T1000 (cell line): ENCODE results near the gene NFAM1.

Experiments used
- DNase-seq: peaks from one replicate; lab custom pipeline; 2025; ENCODE audit warnings: mixed read lengths; lab: John Stamatoyannopoulos, UW

Gene NFAM1

DNA sequence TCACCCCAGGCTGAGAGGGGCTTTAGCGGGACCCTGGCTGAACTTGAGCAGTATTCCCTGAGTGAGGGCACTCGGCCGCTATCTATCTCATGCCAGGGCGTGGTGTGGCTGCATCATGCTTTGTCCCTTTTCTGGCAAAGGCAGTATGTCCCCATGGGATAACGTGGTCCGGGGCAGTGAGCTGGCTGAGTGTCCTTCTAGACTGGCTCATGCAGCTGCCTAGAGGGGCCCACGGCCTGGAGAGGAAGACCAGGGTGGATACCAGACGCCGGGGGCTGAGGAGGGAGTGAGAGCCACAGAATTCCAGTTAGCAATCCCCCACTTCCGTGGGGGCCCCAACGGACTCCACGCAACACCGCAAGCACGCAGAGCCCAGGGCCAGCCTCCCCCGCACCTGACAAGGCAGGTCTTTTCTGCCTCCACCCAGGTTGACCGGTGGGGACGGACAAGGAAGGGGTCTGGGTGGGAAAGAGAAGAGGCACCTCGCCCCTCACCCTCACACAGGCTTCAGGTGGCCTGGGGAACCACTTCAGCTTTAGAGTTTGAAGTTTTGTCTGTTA lies 15.5 kb downstream of the NFAM1 start:
- no peak for DNase-seq

DNA sequence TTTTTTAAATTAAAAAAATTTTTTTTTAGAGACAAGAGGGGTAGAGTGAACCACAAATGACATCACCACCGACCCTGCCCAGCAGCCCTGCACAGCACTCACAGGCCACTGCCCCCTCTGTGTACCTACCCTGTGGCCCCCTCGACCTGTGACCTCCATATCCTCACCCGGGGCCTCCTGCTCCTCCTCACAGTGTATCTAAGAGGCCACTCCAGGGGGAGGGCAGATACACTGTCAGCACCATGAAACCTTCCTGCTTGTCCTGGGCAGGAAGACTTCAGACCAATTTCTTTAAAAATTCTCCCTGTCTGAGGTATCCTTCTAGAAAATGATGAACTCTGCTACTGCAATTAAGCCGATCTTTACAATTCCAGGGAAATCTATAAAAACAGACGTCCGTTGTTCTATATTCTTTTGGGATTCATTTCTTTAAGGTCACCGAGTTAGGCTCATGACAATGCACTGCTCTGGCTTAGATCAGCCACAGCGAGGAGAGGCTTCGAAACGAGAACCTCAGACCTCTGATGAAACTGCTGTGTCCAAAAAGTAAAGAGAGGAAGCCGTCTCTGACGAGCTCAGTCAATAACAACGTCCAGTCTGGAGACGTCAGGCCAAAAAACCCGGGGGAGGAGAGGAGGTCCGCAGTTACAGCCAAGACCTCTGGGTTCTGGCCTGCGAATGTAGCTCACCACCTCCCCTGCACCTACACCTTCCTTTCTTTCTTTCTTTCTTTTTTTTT lies 17.5 kb downstream of the NFAM1 start:
- DNase-seq: no peak

DNA sequence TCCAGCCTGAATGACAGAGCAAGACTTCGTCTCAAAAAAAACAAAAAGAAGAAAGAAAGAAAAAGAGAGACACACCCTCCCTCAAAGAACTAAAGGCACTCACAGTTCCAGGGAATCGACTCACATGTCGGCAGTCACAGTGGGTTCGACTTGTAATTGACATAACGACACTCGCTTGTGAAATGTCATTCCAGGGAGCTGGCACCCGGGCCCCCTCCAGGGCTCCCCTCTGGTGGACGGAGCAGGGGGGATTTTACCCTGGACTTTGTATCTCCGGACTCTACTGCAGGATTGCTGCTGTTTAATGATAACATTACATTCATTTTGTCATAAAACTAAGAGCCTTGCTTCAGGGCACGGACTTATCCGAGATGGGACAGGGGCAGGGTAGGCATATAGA lies 18.2 kb downstream of the NFAM1 start:
- DNase-seq: no peak

DNA sequence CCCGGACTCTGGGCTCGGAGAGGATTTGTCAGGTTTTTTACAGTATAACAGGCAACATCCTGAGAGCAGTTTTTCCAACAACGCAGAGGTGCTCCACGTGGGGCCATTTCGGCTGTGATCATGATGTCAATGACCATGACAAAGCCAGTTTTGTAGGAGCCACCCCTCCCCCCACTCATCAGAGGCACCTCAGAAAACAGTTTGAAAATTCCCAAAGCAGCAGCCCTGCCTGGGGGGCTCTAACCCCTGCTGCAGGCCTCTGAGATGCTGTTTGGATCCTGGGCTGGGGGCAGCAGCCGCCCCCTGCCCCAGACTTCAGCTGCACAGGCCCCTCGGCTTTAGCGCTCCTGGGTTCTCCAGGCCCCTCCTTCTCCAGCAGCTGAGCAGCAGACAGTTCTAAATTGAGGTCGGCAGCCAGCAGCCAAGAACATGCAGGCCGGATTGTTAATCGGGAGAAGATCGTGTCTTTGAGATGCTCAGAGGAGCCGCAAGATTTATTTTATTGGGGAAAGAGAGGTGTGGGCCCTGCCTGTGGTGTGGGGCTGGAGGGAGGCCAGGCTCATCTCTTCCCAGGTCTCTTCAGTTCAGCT lies 19.4 kb downstream of the NFAM1 start:
- DNase-seq: no peak

DNA sequence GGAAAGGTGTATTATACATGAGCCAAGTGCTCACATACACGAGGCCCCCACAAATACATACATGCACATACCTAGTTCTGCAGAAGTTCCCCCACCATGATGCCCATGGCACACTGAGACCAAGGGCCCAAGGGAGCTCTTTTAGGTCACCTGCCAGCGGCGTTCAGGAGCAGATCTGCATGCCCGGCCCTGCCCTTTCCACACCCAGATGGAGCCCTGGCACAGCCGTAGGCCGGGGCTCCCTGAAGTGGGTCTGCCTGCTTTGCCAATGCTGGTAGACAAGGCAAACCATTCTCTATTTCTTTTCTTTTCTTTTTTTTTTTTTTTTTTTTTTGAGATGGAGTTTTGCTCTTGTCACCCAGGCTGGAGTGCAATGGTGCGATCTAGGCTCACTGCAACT lies 21.5 kb downstream of the NFAM1 start:
- no peak for DNase-seq

DNA sequence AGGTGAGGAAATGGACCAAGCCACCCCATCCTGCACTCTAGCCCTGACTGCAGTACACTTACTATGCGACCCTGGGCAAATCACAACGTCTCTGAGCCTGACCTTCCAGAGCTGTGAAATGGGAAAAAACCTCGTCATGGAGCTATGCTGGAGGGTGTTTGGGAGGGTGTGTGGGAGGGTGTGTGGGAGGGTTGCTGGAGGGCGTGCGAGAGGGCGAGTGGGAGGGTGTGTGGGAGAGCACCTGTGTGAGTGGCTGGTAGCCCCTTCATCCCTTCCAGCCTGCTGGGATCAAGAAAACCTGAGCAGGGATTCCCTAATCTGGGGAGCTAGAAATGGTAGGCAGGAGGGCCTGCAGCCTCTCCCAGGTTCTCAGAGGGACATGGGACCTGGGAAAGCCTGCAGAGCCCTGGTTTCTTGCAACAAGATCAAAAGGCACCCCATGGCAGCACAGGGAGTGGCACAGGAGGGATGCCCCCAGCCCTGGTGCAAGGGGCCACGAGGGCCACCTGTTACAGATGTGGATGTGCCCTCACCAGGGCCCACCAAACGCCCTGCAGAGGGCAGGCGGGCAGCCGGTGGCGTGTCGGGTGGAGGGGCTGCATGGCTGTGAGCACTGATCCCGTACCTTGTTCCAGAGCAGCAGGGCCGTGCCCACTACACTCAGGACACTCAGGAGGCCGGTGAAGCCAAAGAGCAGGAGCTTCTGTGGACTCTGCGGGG lies 23.2 kb downstream of the NFAM1 start:
- no peak for DNase-seq

DNA sequence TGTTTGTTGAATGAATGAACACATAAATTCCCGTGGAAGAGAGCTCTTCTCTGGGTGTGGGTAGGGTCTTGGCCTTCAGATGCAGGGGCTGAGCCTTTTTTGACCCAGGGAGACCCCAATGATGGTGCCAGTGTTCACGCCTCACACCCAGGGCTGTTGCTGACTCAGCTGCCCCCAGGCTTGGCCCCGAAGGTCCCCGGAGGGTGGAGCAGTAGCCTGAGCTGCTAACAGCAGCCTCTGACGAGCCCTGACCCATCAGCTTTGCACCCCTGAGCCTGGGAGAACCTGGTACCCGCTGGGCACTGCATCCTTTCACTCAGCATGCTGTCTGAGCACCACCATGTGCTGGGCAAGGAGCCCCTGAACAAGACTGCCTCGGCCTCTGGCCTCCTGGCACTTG lies 23.9 kb downstream of the NFAM1 start:
- no peak for DNase-seq

DNA sequence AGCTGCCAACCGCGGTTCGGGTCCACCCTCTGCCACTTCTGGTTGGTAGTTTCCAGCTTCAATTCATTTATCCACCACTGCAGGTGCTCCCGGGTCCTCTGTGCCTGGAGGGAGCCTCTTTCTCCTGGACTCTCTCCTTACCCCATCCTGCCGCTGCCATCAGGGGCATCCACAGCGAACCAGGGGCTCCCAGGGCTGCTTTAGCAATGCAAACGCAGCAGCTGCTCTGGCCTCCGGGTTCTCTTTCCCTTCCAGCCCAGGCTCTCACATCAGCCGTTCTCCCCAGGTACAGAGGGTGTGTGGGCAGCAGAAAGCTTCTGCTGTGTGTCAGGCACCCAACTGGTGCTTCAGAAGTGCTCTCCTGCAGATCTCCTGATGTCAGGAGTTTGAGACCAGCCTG lies 27.9 kb downstream of the NFAM1 start:
- no peak for DNase-seq

DNA sequence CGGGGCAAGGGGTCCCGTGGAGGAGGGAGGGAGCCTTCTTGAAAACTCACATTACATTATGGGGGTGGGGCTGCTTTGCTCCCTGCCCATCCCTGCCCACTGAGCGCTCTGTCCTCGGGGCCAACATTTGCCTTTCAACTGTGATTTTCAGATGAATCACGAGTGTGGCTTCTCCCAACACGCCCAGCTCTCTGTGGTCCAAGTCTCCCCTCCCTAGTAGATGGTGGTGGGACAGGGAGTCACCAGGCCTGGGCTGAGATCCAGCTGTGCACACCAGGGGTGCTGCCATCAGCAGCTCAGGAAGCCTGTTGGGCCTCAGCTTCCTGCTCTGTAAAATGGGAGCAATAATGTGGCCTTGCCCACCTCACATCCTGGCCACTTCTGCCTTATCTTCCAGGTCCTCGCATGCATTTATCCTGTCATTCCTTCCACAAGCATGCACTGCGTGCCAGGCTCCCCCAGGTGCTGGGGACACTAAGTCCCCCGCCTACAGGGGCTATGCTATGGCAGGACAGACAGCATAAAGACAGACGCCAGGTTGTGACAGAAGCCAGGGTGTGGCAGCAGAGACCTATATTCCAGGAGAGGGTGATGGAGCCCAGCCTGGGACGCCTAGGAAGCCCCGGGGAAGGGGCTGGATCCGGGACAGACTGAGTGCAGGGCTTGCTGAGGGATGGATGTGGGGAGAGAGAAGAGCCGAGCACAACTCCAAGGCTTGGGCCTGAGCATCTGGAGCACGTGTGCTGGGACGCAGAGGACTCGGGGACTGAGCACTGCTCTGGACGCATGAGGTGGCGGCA lies 30.5 kb downstream of the NFAM1 start:
- no peak for DNase-seq

DNA sequence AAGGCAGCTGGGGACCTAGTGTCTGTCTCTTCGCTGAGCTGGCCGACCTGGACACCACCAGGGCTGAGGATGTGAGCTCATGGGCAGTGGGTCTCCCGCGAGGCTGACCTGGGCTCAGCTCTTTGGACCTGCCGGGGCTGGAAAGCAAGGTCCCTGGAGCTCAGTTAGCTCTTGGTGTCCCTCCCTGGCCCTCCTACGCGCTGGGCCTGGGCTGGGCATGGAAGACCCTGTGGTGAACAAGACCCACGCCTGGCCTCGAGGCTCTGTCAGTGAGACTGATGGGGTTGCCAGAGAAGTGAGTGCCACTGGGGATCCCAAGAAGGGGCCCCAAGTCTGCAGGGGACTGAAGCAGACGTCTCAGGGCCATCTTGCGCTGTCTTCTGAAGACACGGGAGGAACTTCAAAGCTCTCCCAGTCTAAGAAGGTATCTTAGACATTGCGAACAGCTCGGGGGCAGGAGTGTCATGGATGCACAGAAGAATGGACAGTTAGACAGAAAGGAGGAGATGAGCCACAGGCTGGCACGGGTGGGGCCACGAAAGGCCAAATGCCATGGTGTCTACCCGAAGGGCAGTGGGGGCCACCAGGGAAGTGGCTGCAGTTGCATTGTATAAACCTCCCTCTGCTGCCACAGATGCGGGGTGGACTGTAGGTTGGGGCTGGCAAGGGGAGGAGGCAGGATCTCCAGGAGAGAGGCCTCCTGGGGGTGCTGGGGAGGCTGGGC lies 31.2 kb downstream of the NFAM1 start:
- no peak for DNase-seq

DNA sequence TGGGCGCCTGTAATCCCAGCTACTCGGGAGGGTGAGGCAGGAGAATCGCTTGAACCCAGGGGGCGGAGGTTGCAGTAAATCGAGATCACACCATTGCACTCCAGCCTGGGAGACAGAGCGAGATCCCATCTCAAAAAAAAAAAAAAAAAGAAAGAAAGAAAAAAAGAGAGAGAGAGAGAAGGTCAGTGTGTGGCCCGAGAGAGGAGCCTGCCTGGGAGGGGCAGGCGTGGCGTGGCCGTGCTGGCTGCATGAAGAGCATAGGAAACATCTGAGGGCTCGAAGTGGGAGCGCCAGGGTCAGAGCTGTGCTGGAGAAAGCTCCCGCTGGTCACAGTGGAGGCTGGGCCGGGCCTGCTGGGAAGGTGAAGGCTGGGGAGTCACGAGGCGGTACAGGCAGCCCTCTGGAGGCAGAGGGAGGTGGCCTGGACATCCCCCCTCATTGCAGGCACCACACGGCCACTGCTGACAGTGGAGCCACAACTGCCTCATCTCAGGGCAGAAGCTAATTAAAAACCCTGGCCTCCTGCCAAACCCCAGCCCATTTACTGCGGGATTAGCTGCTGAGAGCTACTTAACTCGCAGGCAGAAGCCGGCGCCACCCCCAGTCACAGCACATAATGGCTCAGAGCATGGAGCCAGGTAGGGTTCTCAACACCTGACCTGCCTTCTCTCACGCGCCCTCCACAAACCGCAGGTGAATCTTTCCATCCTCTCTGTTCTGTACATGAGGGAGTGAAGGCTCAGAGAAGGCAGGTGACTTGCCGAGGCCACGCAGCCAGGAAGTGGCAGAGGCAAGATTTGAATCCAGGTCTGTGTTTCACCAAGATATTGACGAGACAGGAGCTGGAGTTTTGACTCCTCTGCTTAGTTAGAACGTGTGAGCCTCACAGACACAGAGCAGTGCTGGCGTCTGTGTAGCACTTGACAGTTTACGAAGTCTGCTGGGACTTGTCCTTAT lies 32.6 kb downstream of the NFAM1 start:
- DNase-seq: no peak

DNA sequence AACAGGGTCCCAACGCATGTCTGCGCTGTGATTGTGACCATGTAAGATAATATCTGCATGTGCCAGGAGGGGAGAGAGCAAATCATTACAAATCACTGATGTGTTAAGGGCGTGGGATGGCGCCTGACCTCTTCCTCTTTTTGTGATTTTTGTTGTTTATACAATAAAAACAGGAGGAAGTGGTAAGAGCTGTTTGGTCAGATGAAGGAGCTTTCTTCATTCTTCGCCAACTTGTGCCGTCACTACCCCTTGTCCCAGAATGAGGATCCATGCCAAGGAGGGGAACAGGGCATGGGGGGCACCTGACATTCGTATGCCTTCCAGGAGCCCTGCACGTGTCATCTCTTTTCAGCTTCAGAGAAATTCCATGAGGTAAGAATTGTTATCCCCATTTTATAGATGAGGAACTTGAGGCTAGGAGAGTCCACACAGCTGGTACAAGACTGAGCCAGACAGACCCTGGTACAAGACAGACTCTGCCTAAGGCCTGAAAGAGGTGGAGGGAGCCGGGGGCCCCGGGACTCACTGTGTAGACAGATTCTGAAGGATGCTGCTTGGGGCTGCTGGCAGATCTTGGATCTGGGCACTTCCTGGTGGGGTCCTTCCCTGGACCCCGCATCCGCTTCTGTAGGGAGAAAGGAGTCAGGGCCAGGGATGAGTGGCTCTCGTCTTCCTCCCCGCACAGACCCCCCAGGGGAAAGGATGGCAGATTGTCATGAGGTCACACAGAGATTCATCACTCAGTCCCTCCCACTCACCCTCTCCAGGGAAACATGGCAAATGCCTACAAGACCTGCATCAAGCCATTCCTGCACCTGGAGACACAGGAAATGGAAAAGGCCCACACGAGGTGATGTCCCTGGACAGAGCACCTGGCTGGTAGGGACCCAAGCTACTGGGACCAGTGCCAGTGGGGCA lies 34.6 kb downstream of the NFAM1 start:
- no peak for DNase-seq

DNA sequence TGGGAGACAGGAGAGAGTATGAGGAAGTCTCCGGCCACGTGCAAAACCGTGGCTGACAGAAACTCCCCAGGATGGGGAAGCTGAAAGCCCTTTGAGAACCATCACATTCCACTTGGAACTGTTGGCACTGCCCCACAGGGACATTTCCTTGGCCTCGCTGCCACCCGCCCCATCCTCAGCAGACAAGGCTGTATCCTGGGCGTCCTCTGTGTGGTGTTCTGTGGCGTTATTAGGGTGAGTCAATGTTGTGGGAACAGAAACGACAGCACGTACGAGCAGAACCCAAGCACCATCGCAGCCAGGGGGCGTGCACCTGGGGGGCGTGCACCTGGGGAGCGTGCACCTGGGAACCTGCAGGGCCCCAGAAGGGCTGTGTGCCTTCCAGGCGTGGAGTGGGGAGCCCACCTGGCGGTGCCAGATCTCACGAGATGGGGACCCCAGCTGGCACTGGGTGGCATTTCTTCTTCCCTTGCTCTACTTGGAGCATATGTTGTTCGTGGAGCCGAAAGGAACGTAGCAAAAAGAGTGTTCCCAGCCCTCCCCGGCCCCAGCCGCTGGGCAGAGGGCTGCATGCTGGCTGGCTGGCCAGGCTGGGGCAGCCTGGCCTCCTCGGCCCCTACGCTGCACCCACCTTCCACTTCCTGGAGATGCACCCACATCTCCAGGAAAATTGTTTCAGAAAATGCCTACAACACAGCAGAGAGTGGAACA lies 35.4 kb downstream of the NFAM1 start:
- no peak for DNase-seq

DNA sequence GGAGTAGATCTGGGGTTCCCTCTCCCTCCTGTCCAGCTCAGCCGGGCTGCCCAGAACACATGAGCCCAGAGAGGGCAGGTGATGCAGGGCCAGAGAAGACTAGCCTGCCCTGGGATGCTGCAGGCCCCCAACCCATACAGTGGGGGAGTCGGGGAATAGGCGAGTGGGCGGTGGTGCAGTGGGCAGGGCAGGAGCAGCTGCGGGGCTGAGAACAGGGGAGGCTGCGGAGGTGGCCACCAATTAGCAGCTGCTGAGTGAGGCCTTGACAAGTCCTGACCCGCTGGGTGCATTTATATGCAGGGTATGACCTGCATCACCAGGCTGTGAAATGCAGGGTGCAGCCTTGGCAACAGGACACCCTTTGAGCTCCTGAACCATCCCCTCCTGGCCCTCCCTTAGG lies 43.1 kb downstream of the NFAM1 start:
- no peak for DNase-seq

DNA sequence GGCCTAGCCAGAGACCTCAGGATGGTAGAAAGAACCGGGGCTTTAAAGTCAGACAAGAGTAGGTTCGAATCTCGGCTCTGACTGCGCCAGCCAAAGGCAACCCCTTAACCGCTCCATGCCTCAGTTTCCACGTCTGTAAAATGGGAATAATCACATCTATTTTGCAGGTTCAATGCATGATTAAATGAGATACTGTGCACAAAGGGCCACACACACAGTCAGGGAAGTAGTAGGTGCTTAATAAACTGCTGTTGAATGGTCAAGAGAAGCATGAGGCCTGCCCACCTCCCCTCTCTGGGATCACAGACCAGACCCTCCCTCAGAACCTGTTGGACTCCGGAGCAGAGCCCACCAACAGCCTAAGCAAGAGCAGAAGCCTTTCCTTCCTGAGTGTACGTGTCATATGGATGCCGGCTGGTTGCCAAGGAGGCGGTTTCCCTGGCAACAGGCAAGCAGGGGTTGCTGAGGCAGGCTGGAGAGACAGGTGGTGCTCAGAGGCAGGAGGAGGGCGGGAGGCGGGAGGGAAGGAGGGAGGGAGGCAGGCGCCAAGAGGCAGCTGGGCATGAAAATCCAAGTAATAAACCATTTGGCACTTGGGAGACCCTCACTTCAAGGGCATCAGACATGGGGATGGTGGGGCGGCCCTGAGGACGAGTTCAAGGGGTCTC lies 43.9 kb downstream of the NFAM1 start:
- DNase-seq: no peak

DNA sequence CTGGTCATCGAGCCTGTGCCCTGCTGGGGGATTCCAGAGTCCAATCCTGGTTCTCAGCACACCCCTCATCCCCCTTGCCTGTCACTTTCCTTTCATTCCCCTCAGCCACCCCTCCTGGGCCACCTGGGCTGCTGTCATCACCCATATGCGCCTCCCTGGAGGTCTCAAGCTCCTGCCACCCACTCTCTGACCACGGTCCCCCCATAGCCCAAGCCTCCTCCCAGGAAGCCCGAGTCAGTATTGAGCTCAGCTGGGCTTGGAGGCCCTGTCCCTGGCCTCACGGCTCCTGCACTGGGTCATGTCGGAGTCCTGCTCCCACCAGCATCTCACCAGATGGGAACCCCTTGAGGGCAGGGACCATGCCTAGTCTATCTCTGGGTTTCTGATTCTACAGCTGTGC lies 44.6 kb downstream of the NFAM1 start:
- no peak for DNase-seq

DNA sequence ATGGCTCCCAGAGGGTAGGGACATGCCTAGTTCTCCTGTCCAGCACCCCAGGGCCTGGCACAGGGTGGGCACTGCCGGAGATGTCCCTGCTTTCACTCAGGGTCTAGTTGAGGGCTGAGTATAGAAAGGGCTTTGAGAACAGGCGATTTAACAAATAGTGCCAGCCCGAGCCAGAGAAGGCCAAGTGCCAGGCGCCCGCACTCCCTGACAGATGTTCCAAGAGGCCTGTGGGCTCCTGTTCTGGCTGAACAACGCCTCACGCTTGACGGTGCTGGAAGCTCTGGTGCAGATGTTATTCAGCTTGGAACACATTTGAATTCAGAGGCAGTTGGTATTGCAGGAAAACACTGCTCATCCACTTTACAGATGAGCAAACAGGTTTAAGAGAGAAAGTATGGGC lies 46.5 kb downstream of the NFAM1 start:
- no peak for DNase-seq

DNA sequence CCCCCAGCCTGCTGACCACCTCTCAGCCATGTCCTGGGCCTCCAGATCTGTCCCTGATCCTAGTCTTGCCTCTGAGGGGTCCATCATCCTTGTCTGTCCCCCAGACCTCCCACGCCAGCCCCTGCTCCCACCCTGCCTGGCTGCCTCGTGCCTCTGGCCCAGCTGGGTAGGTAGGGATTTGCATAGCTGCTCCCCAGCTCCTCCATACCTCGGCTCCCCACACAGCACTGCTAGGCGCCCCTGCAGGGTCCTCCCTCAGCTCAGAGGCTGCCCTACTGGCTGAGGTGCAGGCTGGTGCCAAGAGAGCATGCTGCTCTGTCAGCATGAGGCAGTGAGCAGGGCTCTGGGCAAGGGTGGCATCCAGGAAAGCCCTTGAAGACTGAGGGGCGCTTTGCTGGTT lies 47.7 kb downstream of the NFAM1 start:
- no peak for DNase-seq
